GM18505 (cell line): Measurements from ENCODE around the gene RCBTB1.

ENCODE experiments used
- ATAC-seq: cut with Tn5 transposase; IDR thresholded peaks from one replicate; pipeline ENCODE4 v1.9.1; 2021; ENCODE audit not compliant: unreplicated experiment
- POLR2A ChIP-seq: IDR thresholded peaks from 4 replicates; pipeline ENCODE4 v1.6.1; 2011; ENCODE audit warnings: borderline replicate concordance; ENCODE audit not compliant: insufficient read depth, insufficient read length; ENCODE audit errors: extremely low read depth

The RCBTB1 gene

GRCh38 chr13:49495783-49496762, 89.3 kb downstream of the RCBTB1 start, which contains the start of gene PHF11:
Gene PHF11 (plus strand): TSS chr13:49495953. CDS start chr13:49496002, 49 bp downstream.
- peak; percentile 82 for ATAC-seq
- peak; percentile 82 for TF ChIP-seq POLR2A

DNA sequence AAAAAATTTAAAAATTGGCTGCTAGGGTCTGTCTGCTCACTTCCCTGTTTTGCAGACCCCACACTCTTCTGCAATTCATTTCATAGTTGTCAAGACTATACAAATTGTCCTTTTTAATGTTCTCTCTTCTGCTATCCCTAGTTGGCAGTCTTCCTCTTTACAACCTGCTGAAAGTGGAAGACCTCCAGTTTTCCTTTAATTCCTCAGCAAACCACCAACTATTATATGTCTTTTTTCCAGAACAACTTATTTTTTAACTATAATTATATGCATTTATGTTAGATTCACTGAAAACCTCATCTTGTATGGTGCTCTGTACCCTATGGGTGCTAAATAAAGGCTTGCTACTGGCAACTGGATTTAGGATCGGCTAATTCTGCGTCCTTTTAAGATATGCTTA, 90.7 kb downstream of the RCBTB1 start:
- TF ChIP-seq POLR2A: no peak
- no peak for ATAC-seq

GRCh38 chr13:49488563-49488962, 96.8 kb downstream of the RCBTB1 start:
- TF ChIP-seq POLR2A: no peak
- ATAC-seq: no peak
